ENCODE data around the gene SLC6A19. TPM values are rescaled to one million over a fixed set of nuclear protein-coding genes. Genes with fewer than 3 reads are reported as not detected.

SLC6A19 gene
- total RNA-seq, 1 experiment from 2014 or later: 0.29 TPM

DNA sequence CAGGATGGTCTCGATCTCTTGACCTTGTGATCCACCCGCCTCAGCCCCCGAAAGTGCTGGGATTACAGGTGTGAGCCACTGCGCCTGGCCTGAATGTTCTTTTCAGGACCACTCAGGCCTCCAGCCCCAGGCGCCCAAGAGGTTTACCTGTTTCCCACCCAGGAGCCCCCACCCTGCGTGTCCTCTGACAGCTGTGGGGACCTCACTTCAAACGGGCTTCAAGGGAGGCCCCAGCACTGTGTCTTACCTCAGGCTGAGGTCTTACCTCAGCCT lies 19.1 kb upstream of the SLC6A19 start:
- H3K27ac Mint-ChIP-seq (ENCODE audit: unreplicated experiment): peak overlapping the region; percentile 75
- ChIA-PET CTCF (interaction anchor here (0.8 to 2.6 kb wide), 6 partner anchors 8 to 463 kb away, joined by 3 to 21 read pairs (median 4); no protein-coding TSS in a partner anchor), POLR2A (no interaction called here)
- no peaks in the 10 kb centered on the region for H3K27me3 Mint-ChIP-seq (ENCODE audit: insufficient read depth, unreplicated experiment)
- no peak for DNase-seq
- peak overlapping the region; percentile 23 for H3K4me3 ChIP-seq (ENCODE audit: low read depth, low read length)
- no peaks in the 10 kb centered on the region for H3K36me3 ChIP-seq (ENCODE audit: control insufficient read depth, insufficient read depth, low read length)
- peaks cover 74% of the 10 kb centered on the region for H3K4me1 ChIP-seq
- peak overlapping the region; percentile 61 for H3K4me3 Mint-ChIP-seq (ENCODE audit: unreplicated experiment)
- peaks cover 16% of the 10 kb centered on the region for H3K4me1 Mint-ChIP-seq (ENCODE audit: low read depth, unreplicated experiment)
- H3K9me3 Mint-ChIP-seq (ENCODE audit: unreplicated experiment): no peaks in the 10 kb centered on the region
- H3K9me3 ChIP-seq: no peaks in the 10 kb centered on the region
- BruUV-seq (replicated peaks): TSS peak; percentile 80
- H3K27me3 ChIP-seq (replicated peaks; ENCODE audit: control insufficient read depth, insufficient read depth, low read length): no peaks in the 10 kb centered on the region
- TF ChIP-seq, protein P1, sequence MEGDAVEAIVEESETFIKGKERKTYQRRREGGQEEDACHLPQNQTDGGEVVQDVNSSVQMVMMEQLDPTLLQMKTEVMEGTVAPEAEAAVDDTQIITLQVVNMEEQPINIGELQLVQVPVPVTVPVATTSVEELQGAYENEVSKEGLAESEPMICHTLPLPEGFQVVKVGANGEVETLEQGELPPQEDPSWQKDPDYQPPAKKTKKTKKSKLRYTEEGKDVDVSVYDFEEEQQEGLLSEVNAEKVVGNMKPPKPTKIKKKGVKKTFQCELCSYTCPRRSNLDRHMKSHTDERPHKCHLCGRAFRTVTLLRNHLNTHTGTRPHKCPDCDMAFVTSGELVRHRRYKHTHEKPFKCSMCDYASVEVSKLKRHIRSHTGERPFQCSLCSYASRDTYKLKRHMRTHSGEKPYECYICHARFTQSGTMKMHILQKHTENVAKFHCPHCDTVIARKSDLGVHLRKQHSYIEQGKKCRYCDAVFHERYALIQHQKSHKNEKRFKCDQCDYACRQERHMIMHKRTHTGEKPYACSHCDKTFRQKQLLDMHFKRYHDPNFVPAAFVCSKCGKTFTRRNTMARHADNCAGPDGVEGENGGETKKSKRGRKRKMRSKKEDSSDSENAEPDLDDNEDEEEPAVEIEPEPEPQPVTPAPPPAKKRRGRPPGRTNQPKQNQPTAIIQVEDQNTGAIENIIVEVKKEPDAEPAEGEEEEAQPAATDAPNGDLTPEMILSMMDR (IDR thresholded peaks at IDR 0.05; ENCODE audit: insufficient read depth in 1 of 2, low read depth in 1 of 2, low read length in 1 of 2, severe bottlenecking in 1 of 2, unreplicated experiment in 1 of 2): no peak
- intact Hi-C loops (cut with micrococcal nuclease; ENCODE audit: unreplicated experiment): loop anchor here (1.0 kb wide), 1 partner anchor 22 kb away; no protein-coding TSS in a partner anchor
- no peaks in the 10 kb centered on the region for H3K36me3 Mint-ChIP-seq (ENCODE audit: insufficient read depth, unreplicated experiment)

DNA sequence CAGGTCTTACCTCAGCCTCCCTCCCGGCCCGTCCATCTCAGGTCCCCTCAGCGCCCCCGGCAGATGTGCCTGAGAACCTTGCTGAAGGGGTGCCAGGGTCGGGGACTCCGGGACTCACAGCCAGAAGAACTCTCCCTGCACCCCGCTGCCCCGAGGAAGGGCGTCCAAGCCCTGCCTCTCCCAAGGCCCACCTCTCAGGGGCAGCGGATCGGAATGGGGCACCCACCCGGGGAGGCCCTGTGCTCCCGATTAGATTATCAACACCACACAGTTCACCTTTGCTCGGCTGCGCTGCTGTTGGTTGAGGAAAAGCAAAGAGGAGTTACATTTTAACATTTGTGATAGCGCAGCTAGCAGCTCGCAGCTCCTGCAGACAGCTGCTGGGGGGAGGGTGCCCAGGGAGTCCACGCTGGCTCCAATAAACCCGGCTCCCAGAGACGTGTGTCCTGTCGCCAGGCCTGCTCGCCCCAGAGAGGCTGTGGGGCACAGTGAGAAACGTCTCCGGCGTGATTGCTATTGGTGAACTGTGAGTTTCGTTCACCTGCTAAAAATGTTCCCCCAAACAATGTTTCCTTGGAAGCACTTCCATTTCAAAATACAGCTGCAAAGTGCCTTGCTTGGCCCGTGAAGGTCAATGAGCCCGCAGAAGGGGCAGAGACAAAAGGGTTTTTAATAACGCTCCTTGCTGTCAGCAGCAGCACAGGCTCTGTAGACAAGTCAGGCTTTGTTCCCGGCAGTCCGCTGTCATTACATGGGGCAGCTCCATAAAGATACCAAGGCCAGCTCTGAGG lies 18.6 kb upstream of the SLC6A19 start:
- peaks cover 16% of the 10 kb centered on the region for H3K4me1 Mint-ChIP-seq (ENCODE audit: low read depth, unreplicated experiment)
- peak overlapping the region; percentile 75 for H3K27ac Mint-ChIP-seq (ENCODE audit: unreplicated experiment)
- TF ChIP-seq, protein P1 (IDR thresholded peaks at IDR 0.05; ENCODE audit: insufficient read depth in 1 of 2, low read depth in 1 of 2, low read length in 1 of 2, severe bottlenecking in 1 of 2, unreplicated experiment in 1 of 2): no peak
- peaks cover 74% of the 10 kb centered on the region for H3K4me1 ChIP-seq
- no peaks in the 10 kb centered on the region for H3K27me3 ChIP-seq (replicated peaks; ENCODE audit: control insufficient read depth, insufficient read depth, low read length)
- H3K4me3 Mint-ChIP-seq (ENCODE audit: unreplicated experiment): peak overlapping the region; percentile 61
- no peaks in the 10 kb centered on the region for H3K36me3 ChIP-seq (ENCODE audit: control insufficient read depth, insufficient read depth, low read length)
- DNase-seq: peak; percentile 75 to 89
- no TSS peak for BruUV-seq (replicated peaks)
- H3K27me3 Mint-ChIP-seq (ENCODE audit: insufficient read depth, unreplicated experiment): no peaks in the 10 kb centered on the region
- no peaks in the 10 kb centered on the region for H3K9me3 ChIP-seq
- ChIA-PET CTCF (interaction anchor here (0.8 to 2.6 kb wide), 5 partner anchors 8 to 259 kb away, joined by 3 to 21 read pairs (median 5); no protein-coding TSS in a partner anchor), POLR2A (no interaction called here)
- H3K36me3 Mint-ChIP-seq (ENCODE audit: insufficient read depth, unreplicated experiment): no peaks in the 10 kb centered on the region
- intact Hi-C loops (cut with micrococcal nuclease; ENCODE audit: unreplicated experiment): loop anchor here (1.0 kb wide), 1 partner anchor 21 kb away; no protein-coding TSS in a partner anchor
- H3K4me3 ChIP-seq (ENCODE audit: low read depth, low read length): peak overlapping the region; percentile 23
- no peaks in the 10 kb centered on the region for H3K9me3 Mint-ChIP-seq (ENCODE audit: unreplicated experiment)

DNA sequence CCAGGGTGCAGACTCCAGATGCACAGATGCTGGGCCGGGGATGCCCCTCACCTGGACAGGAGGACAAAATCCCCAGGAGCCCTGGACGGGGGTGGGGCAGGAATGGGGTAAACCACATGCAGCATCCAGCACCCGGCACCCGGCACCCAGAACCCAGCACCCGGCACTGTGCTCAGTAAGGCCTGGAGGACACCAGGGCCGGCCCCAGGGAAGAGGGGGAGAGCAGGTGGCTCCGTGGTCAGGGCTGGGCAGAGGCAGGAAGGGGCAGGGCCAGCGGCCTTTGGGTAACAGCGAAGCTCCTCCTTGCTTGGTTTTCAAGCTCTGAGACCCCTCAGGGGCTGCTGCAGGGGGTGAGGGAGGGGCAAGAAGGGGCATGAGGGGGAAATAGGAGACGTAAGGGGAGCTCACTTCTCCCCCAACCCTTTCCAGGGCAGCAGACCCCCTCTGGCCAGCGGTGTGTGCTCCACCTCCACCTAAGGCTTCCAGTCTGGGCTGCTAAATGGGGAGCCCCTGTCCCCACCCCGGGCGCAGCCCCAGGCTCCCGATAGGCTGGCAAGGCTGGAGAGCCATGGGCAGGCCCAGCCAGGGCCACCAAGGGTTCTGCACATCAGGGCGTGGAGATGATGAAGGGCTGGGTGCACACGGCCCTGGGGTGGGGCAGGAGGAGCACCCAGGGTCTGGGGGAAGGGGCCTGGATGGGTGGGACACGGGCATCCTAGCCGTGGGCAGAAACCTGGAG lies 17.8 kb upstream of the SLC6A19 start:
- Mint-ChIP-seq H3K27me3 (ENCODE audit: insufficient read depth, unreplicated experiment) (no peaks in the 10 kb centered on the region), H3K9me3 (ENCODE audit: unreplicated experiment) (no peaks in the 10 kb centered on the region), H3K4me3 (ENCODE audit: unreplicated experiment) (peak overlapping the region; percentile 61), H3K4me1 (ENCODE audit: low read depth, unreplicated experiment) (peaks cover 11% of the 10 kb centered on the region), H3K36me3 (ENCODE audit: insufficient read depth, unreplicated experiment) (no peaks in the 10 kb centered on the region), H3K27ac (ENCODE audit: unreplicated experiment) (peak overlapping the region; percentile 75)
- ChIA-PET CTCF (interaction anchor here (1.4 to 2.6 kb wide), 4 partner anchors 9 to 25 kb away, joined by 4 to 21 read pairs (median 6); no protein-coding TSS in a partner anchor), POLR2A (no interaction called here)
- BruUV-seq (replicated peaks): no TSS peak
- H3K36me3 ChIP-seq (ENCODE audit: control insufficient read depth, insufficient read depth, low read length): no peaks in the 10 kb centered on the region
- H3K27me3 ChIP-seq (replicated peaks; ENCODE audit: control insufficient read depth, insufficient read depth, low read length): no peaks in the 10 kb centered on the region
- TF ChIP-seq, protein P1 (IDR thresholded peaks at IDR 0.05; ENCODE audit: insufficient read depth in 1 of 2, low read depth in 1 of 2, low read length in 1 of 2, severe bottlenecking in 1 of 2, unreplicated experiment in 1 of 2): no peak
- peaks cover 68% of the 10 kb centered on the region for H3K4me1 ChIP-seq
- intact Hi-C loops (cut with micrococcal nuclease; ENCODE audit: unreplicated experiment): no loop called here
- no peak overlapping the region for H3K4me3 ChIP-seq (ENCODE audit: low read depth, low read length)
- DNase-seq: no peak
- no peaks in the 10 kb centered on the region for H3K9me3 ChIP-seq

Measured in Caco-2 (cell line).